NCI-H187 treated with DMSO at 0.1 percent for 48 hours (cell line): ENCODE data around the gene SYN1.

Experiments used
- DNase-seq: peaks from one replicate; lab custom pipeline; 2025; lab: John Stamatoyannopoulos, UW

SYN1 gene

GRCh38 chrX:47572773-47573340 lies 46.8 kb downstream of the SYN1 start:
- no peak for DNase-seq

DNA sequence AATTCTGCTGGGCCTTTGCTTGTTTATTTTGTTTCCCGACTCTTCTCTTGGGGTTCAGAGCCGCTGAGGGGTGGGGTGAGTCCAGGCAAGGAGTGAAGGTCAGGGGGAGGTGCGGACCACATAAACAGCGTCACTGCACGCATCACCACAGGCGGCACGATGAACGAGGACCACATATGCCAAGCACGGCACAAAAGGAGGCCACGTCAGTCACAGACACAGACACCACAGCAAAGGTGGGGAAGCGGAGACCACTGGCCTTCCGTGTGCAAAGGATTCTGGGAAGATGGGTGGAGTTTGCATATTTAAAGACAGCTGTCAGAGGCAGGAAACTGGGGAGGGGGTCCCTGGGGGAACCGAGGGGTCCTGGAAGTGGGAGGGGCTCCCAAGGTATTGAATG lies 47.8 kb downstream of the SYN1 start:
- DNase-seq, result no peak

DNA sequence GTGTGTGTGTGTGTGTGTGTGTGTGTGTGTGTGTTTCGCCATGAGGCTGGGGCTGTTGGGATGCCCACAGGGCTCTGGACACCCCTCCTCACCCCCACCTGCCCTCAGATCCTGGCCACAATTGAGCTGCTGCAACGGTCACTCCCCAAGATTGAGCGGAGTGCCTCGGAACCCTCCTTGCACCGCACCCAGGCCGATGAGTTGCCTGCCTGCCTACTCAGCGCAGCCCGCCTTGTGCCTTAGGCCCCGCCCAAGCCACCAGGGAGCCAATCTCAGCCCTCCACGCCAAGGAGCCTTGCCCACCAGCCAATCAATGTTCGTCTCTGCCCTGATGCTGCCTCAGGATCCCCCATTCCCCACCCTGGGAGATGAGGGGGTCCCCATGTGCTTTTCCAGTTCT lies 48.4 kb downstream of the SYN1 start:
- no peak for DNase-seq

GRCh38 chrX:47570794-47571193 lies 48.9 kb downstream of the SYN1 start:
- DNase-seq, result no peak

DNA sequence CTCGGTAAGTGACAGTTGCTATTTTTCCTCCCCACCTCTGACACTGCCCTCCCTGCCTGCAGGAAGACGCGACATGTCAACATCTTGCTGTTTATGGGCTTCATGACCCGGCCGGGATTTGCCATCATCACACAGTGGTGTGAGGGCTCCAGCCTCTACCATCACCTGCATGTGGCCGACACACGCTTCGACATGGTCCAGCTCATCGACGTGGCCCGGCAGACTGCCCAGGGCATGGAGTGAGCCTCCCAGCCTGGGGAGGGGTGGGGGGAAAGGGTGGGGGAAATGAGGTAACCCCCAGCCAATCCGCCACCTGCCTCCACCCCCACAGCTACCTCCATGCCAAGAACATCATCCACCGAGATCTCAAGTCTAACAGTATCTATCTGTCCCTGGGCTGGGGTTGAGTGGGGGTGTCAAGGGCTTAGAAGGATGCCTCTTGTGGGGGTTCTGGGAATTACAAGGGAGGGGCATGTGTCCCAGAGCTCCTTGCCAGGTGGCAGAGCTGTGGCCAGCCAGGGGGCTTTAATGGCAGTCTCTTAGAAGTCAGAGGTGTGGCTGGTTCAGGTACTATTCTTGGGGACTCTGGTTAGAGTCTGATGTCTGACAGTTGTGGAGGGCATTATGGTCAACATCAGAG lies 50.9 kb downstream of the SYN1 start:
- DNase-seq, result no peak

DNA sequence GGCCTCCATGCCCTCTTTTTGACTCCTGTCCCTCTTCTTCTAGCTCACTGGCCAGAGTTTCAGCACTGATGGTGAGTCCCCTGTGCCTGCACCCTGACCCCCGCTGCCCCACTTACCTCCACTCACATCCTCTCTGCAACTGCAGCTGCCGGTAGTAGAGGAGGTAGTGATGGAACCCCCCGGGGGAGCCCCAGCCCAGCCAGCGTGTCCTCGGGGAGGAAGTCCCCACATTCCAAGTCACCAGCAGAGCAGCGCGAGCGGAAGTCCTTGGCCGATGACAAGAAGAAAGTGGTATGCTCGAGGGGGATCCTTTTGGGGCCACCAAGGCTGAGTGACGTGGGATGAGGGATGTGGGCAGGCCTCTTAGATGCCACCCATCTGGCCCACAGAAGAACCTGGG lies 52.8 kb downstream of the SYN1 start:
- no peak for DNase-seq

- no peak for DNase-seq
These were observed 55.1 kb downstream of the SYN1 start for GRCh38 chrX:47564438-47565085.

GRCh38 chrX:47563801-47564315 lies 55.8 kb downstream of the SYN1 start:
- no peak for DNase-seq

GRCh38 chrX:47562615-47563243 lies 56.9 kb downstream of the SYN1 start:
- no peak for DNase-seq

- DNase-seq, result no peak
These were observed 58.0 kb downstream of the SYN1 start for GRCh38 chrX:47561659-47562151.

GRCh38 chrX:47560934-47561658 lies 58.6 kb downstream of the SYN1 start, which contains the start of gene ARAF:
ARAF (plus strand) TSS chrX:47561205; CDS start chrX:47562968, 1,763 bp downstream.
- DNase-seq, result peak; percentile 61

- no peak for DNase-seq
These were observed 59.3 kb downstream of the SYN1 start for GRCh38 chrX:47560179-47560933.

DNA sequence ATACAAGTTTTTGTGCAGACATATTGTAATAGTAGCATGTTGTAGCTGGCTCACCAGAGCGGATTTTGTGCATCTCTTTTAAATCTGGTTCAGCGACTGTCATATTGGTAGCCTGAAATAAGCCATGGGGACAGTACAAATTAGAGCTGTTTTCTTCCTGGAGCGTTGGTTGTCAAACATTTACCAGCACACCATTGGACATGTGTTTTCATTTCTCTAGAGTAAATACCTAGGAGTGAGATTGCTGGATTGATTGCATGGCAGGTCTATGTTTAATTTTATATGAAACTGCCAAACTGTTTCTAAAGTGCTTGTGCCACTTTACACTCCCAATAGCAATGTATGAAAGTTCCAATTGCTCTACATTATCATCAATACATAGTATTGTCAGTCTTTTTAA lies 61.2 kb downstream of the SYN1 start:
- DNase-seq, result no peak

GRCh38 chrX:47556045-47556623 lies 63.5 kb downstream of the SYN1 start:
- no peak for DNase-seq

- no peak for DNase-seq
These were observed 76.2 kb downstream of the SYN1 start for GRCh38 chrX:47543496-47543895.

DNA sequence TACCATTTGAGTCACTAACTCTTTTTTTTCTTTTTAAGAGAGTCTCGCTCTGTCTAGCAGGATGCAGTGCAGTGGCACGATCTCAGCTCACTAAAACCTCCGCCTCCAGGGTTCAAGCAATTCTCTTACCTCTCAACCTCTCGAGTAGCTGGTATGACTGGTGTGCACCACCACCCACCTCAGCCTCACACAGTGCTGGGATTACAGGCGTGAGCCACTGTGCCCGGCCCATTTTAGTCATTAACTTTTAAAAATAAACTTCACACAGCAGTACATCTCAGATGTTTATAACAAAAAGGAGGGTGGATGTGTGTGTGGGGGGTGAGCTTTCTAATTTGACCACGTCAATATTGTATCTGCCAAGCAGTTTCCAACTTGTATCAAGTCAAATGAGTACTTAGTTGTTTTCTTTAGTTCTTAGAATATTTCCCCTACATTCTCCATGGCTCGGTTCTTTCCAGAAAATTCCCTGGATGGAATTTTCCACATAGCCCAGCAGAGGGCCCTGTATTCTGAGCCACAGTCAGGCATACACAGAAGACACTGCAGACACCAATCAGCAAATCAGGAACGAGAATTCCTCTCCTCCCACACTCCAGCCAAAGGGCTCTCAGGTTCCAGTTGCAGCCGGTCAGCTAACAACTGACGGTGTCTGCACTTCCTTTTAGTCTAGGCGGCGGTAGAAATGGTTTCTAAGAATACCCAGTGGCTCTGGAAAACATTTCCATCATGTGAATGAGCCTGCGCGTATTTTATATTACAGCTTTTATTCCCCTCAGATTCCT lies 78.7 kb downstream of the SYN1 start:
- DNase-seq, result peak; percentile 83

DNA sequence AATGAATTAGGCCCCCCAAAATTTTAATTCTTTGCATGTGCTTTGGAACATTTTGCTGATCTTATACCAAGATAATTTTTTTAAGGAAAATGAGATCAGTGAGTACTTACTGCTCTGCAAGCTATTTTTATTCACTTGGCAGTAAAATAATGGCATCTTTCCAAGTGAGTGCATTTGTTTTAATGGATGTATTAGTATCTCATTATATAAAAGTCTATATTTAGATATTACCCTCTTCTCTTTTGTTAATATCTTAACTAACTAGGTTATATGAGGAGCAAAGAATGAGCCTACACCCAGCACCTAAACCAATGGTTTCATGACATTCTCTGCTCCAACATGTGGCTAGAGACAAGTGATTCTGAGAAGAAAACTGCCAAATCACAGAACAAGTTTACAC lies 79.8 kb downstream of the SYN1 start:
- DNase-seq, result no peak

- no peak for DNase-seq
These were observed 89.6 kb downstream of the SYN1 start for GRCh38 chrX:47530049-47530448.

DNA sequence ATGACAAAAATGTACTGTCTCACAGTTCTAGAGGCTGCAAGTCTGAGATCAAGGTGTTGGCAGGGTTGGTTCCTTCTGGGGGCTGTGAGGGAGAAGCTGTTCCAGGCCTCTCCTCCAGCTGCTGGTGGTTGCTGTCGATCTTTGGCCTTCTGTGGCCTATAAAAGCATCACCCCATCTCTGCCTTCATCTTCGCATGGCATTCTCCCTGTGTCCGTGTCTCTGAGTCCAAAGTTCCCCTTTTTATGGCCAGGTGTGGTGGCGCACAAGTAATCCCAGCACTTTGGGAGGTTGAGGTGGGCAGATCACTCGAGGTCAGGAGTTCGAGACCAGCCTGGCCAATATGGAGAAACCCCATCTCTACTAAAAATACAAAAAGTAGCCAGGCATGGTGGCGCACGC lies 90.1 kb downstream of the SYN1 start:
- no peak for DNase-seq

- DNase-seq, result no peak
These were observed 95.9 kb downstream of the SYN1 start for GRCh38 chrX:47523713-47524166.
